OCI-LY7 (cell line): ENCODE data around the gene MINDY2. TPM values are rescaled to one million over a fixed set of nuclear protein-coding genes. Genes with fewer than 3 reads are reported as not detected.

Experiments
- BruUV-seq: library from RNA; stranded (reverse); fragments of 400-500 nt; replicated peaks from 2 replicates; lab custom pipeline; 2021; lab: Mats Ljungman, UMichigan
- CTCF ChIA-PET: fragments of 300-600 bp; sonication (Branson Sonifier 250); formaldehyde crosslinking; loops from one replicate; lab custom pipeline; 2022; ENCODE audit warnings: antibody characterized with exemption; ENCODE audit not compliant: unreplicated experiment; lab: Charles Lee
- POLR2A ChIA-PET: fragments of 300-600 bp; sonication (Branson Sonifier 250); formaldehyde crosslinking; loops from one replicate; lab custom pipeline; 2022; ENCODE audit warnings: antibody characterized with exemption; lab: Charles Lee
- DNase-seq: peaks from one replicate; pipeline ENCODE4 v3.0.0-alpha.2; 2015; ENCODE audit warnings: low spot score
- H2AFZ ChIP-seq: fragments of 200-600 bp; sonication (generic), shearing (Covaris generic); 2 replicates; pipeline ENCODE4 v1.6.1; 2014; ENCODE audit warnings: mild to moderate bottlenecking, antibody characterized with exemption, low read length, moderate library complexity
- H3K27ac ChIP-seq: fragments of 200-600 bp; sonication (generic); 2 replicates; pipeline ENCODE4 v1.5.1; 2014; ENCODE audit warnings: mixed run types, low read depth, mild to moderate bottlenecking, moderate library complexity, low read length, inconsistent platforms; ENCODE audit not compliant: poor library complexity, severe bottlenecking
- H3K36me3 ChIP-seq: fragments of 200-600 bp; sonication (generic); 2 replicates; pipeline ENCODE4 v1.6.1; 2014; ENCODE audit warnings: mild to moderate bottlenecking, antibody characterized with exemption, low read length, moderate library complexity, mixed read lengths; ENCODE audit not compliant: insufficient read depth
- H3K4me1 ChIP-seq: fragments of 200-600 bp; sonication (generic); 2 replicates; pipeline ENCODE4 v1.5.1; 2014; ENCODE audit warnings: mild to moderate bottlenecking, low read length; ENCODE audit not compliant: insufficient read depth, poor library complexity, severe bottlenecking
- H3K4me2 ChIP-seq: fragments of 200-600 bp; sonication (generic); 2 replicates; pipeline ENCODE4 v1.6.1; 2014; ENCODE audit warnings: mild to moderate bottlenecking, low read length
- H3K4me3 ChIP-seq: fragments of 200-600 bp; sonication (generic); 2 replicates; pipeline ENCODE4 v1.5.1; 2014; ENCODE audit warnings: mild to moderate bottlenecking, low read depth, low read length; ENCODE audit not compliant: poor library complexity, severe bottlenecking
- H3K79me2 ChIP-seq: fragments of 200-600 bp; sonication (generic); 2 replicates; pipeline ENCODE4 v1.6.1; 2016; ENCODE audit warnings: low read depth, mild to moderate bottlenecking, low read length, moderate library complexity, mixed read lengths; ENCODE audit not compliant: insufficient read depth
- H3K9me2 ChIP-seq: fragments of 200-600 bp; sonication (generic); 2 replicates; pipeline ENCODE4 v1.6.1; 2016; ENCODE audit warnings: mild to moderate bottlenecking, low read length, mixed read lengths; ENCODE audit not compliant: insufficient read depth
- H3K9me3 ChIP-seq: fragments of 200-600 bp; sonication (generic); 2 replicates; pipeline ENCODE4 v1.6.1; 2014; ENCODE audit warnings: mild to moderate bottlenecking, mixed run types, low read length, mixed read lengths
- H4K20me1 ChIP-seq: fragments of 200-600 bp; sonication (generic); 2 replicates; pipeline ENCODE4 v1.6.1; 2014; ENCODE audit warnings: mild to moderate bottlenecking, antibody characterized with exemption, low read length, moderate library complexity, mixed read lengths; ENCODE audit not compliant: insufficient read depth
- CTCF ChIP-seq: fragments of 200-600 bp; sonication (generic); conservative IDR thresholded peaks from 2 replicates; pipeline ENCODE4 v1.5.1; 2014; ENCODE audit warnings: mild to moderate bottlenecking, antibody characterized with exemption, low read length, moderate library complexity, mixed read lengths
- EZH2phosphoT487 ChIP-seq: fragments of 200-600 bp; sonication (generic); IDR thresholded peaks from 2 replicates; pipeline ENCODE4 v1.6.1; 2018; ENCODE audit warnings: low read depth, borderline replicate concordance, mild to moderate bottlenecking, mixed run types, antibody characterized with exemption, low read length, moderate library complexity, mixed read lengths
- intact Hi-C: fragments of 100-400 bp; cut with micrococcal nuclease; formaldehyde crosslinking; loops from one replicate; pipeline ENCODE4 v1.10.0; 2022; ENCODE audit not compliant: unreplicated experiment
- total RNA-seq, 2 experiments: library from RNA; depleted of rRNA in 1 of 2; stranded (reverse); fragments of >200 nt in 1 of 2; shearing (Covaris generic) in 1 of 2; gene quantifications; 2 replicates each; pipeline ENCODE4 v1.2.3, GENCODE V29; 2014 to 2022

The MINDY2 gene
- total RNA-seq, 2 experiments from 2014 or later: 10.5 to 15.7 TPM

- no peak for TF ChIP-seq CTCF
- TF ChIP-seq EZH2phosphoT487: no peak
- Histone ChIP-seq H3K4me3 (peak overlapping the region; percentile 14), H3K4me1 (peaks cover 52% of the 10 kb centered on the region), H3K9me2 (no peaks in the 10 kb centered on the region), H2AFZ (no peak overlapping the region), H3K36me3 (0 out of 2 replicates have a peak, but pooled peaks cover 3% of the 10 kb centered on the region), H3K27ac (peak overlapping the region; percentile 43), H3K79me2 (peaks cover 98% of the 10 kb centered on the region), H3K9me3 (no peaks in the 10 kb centered on the region), H4K20me1 (0 out of 2 replicates have a peak, but pooled peaks cover 3% of the 10 kb centered on the region), H3K4me2 (peak overlapping the region; percentile 60)
- intact Hi-C loops: loop anchor here (2.0 kb wide), 1 partner anchor 22 kb away; the partner anchor contains the start of gene ADAM10
- CTCF ChIA-PET: interaction anchor here (1.0 kb wide), 1 partner anchor 23 kb away, joined by 3 read pairs; the partner anchor contains the start of gene ADAM10
- no TSS peak for BruUV-seq
- POLR2A ChIA-PET: interaction anchor here (0.6 to 1.2 kb wide), 6 partner anchors 12 to 790 kb away, joined by 3 to 7 read pairs (median 5); partner anchors contain the start of gene MINDY2
- DNase-seq: peak; percentile 19
Observed at GRCh38 chr15:58726867-58727266, 44.2 kb upstream of the MINDY2 start.

DNA sequence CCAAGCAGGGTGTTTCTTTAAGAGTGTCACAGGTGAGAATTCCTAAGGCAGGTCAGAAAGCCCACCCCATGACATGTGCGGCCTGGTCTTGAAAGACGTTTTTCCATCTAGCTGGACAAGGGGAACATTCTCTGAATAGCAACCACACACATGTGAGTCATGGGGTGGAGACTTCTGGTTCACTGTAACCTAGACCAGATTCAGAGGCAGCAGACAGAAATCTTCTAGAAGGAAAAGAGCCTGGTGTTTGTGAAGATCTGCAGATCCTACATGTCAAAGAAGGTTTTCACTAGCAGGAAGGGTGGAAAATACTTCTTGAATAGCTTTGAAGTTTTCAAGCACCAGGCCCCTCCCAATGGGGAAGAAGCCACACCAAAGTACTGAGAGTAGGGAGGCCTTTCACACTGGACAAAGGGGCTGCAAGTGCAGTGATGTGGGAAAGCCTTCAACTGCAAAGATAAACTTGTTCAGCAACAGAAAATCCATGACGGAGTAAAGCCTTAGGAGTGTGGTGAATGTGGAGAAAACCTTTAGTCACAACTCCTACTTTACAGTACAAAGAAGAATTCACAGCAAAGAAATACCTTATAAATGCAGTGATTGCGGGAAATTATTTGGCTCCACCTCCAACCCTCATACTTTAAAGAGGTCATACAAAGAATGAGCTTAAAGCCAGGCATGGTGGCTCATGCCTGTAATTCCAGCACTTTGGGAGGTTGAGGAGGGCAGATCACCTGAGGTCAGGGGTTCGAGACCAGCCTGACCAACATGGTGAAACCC lies 39.2 kb upstream of the MINDY2 start:
- intact Hi-C loops: no loop called here
- Histone ChIP-seq H4K20me1 (peaks cover 13% of the 10 kb centered on the region), H2AFZ (no peak overlapping the region), H3K9me3 (no peaks in the 10 kb centered on the region), H3K79me2 (peaks cover 98% of the 10 kb centered on the region), H3K36me3 (0 out of 2 replicates have a peak, but pooled peaks cover 3% of the 10 kb centered on the region), H3K4me1 (peaks cover 18% of the 10 kb centered on the region), H3K4me3 (no peak overlapping the region), H3K9me2 (no peaks in the 10 kb centered on the region), H3K27ac (no peak overlapping the region), H3K4me2 (no peak overlapping the region)
- TF ChIP-seq EZH2phosphoT487 (no peak), CTCF (no peak)
- CTCF ChIA-PET: no interaction called here
- DNase-seq: no peak
- no TSS peak for BruUV-seq
- POLR2A ChIA-PET: no interaction called here
